Endothelial cell of umbilical vein (primary cell): ENCODE measurements around the gene PER3.

Experiments used
- CTCF ChIP-seq, 2 donors: IDR thresholded peaks; 1 replicate in 1 of 2; 2 replicates in 1 of 2; pipeline ENCODE4 v1.5.1; 2011; ENCODE audit warnings: low read length in 2 of 2, mild to moderate bottlenecking in 2 of 2, moderate library complexity in 2 of 2, control low read depth in 1 of 2, inconsistent platforms in 1 of 2, low read depth in 1 of 2; ENCODE audit not compliant: insufficient read depth in 1 of 2; ENCODE audit errors: extremely low read depth in 1 of 2
- FOS ChIP-seq: IDR thresholded peaks from 2 replicates; pipeline ENCODE4 v1.6.1; 2011; ENCODE audit warnings: mild to moderate bottlenecking, low read length, moderate library complexity, borderline replicate concordance; ENCODE audit not compliant: insufficient read depth
- POLR2A ChIP-seq: IDR thresholded peaks from 2 replicates; pipeline ENCODE4 v1.6.1; 2012; ENCODE audit warnings: low read depth, mild to moderate bottlenecking, control low read depth, low read length
- POLR2AphosphoS5 ChIP-seq: IDR thresholded peaks from 2 replicates; pipeline ENCODE4 v1.6.1; 2012; ENCODE audit warnings: low read depth, mild to moderate bottlenecking, control low read depth, low read length, moderate library complexity; ENCODE audit not compliant: insufficient read depth

GRCh38 chr1:7751174-7751573, 32.9 kb upstream of the PER3 start:
- no peak for TF ChIP-seq POLR2A
- TF ChIP-seq CTCF (IDR thresholded peaks at IDR 0.05; ENCODE audit: extremely low read depth in 1 of 2, insufficient read depth in 1 of 2, low read depth in 1 of 2, low read length in 2 of 2), result no peak
- TF ChIP-seq FOS, result no peak
- TF ChIP-seq POLR2AphosphoS5, result no peak
